A549 (cell line): ENCODE measurements around the gene HSD11B2.

Experiments
- SREBF2 ChIP-seq: fragments of 450-650 bp; IDR thresholded peaks from 2 replicates; pipeline ENCODE4 v1.6.1; 2014; ENCODE audit warnings: mild to moderate bottlenecking, moderate library complexity
- TF ChIP-seq, protein P1 (sequence below): fragments of >200 bp; sonication (Bioruptor Twin); formaldehyde crosslinking; IDR thresholded peaks from 3 replicates; pipeline ENCODE4 v1.5.1; 2016

DNA sequence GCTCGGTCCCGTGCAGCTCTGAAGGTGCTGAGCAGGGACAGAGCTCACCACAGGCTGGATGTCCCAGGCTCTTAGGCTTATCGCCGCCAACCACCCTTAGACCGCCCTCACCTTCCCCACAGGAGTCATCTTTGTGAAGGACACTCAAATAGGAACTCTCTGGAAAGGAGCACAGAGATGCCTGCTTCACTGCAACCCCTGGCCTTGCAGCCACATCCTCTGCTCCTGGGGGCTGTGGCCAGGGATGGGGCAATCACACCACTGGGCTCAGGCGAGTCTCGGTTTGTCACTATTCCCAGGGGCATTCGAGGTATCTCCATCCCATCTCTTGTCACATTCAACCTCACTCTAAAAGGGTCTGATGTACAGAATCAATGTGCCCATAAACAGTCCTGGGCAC, 25.6 kb upstream of the HSD11B2 start:
- TF ChIP-seq, protein P1, sequence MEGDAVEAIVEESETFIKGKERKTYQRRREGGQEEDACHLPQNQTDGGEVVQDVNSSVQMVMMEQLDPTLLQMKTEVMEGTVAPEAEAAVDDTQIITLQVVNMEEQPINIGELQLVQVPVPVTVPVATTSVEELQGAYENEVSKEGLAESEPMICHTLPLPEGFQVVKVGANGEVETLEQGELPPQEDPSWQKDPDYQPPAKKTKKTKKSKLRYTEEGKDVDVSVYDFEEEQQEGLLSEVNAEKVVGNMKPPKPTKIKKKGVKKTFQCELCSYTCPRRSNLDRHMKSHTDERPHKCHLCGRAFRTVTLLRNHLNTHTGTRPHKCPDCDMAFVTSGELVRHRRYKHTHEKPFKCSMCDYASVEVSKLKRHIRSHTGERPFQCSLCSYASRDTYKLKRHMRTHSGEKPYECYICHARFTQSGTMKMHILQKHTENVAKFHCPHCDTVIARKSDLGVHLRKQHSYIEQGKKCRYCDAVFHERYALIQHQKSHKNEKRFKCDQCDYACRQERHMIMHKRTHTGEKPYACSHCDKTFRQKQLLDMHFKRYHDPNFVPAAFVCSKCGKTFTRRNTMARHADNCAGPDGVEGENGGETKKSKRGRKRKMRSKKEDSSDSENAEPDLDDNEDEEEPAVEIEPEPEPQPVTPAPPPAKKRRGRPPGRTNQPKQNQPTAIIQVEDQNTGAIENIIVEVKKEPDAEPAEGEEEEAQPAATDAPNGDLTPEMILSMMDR, result no peak
- TF ChIP-seq SREBF2, result no peak
